Calu3 (cell line): ENCODE measurements around the gene FLII. TPM values are rescaled to one million over a fixed set of nuclear protein-coding genes. Genes with fewer than 3 reads are reported as not detected.

Source experiments
- BruUV-seq: library from RNA; stranded (reverse); fragments of 400-500 nt; replicated peaks from 2 replicates; lab custom pipeline; 2021; lab: Mats Ljungman, UMichigan
- CTCF ChIA-PET: fragments of 300-600 bp; sonication (Branson Sonifier 250); formaldehyde crosslinking; loops from one replicate; lab custom pipeline; 2022; ENCODE audit warnings: antibody characterized with exemption; lab: Charles Lee
- DNase-seq: peaks from one replicate; pipeline ENCODE4 v3.0.0; 2022
- H3K27ac Mint-ChIP-seq: one replicate; pipeline ENCODE4 v1.8.0; 2022; ENCODE audit warnings: mixed read lengths; ENCODE audit not compliant: unreplicated experiment
- H3K27me3 Mint-ChIP-seq: one replicate; pipeline ENCODE4 v1.8.0; 2022; ENCODE audit warnings: mixed read lengths; ENCODE audit not compliant: unreplicated experiment
- H3K36me3 Mint-ChIP-seq: one replicate; pipeline ENCODE4 v1.8.0; 2022; ENCODE audit warnings: mild to moderate bottlenecking, moderate library complexity, mixed read lengths; ENCODE audit not compliant: insufficient read depth, unreplicated experiment
- H3K4me1 Mint-ChIP-seq: one replicate; pipeline ENCODE4 v1.8.0; 2022; ENCODE audit warnings: mild to moderate bottlenecking, low read depth, mixed read lengths; ENCODE audit not compliant: unreplicated experiment
- H3K4me3 Mint-ChIP-seq: one replicate; pipeline ENCODE4 v1.8.0; 2022; ENCODE audit warnings: mild to moderate bottlenecking, low read depth, moderate library complexity, mixed read lengths; ENCODE audit not compliant: unreplicated experiment
- H3K9me3 Mint-ChIP-seq: one replicate; pipeline ENCODE4 v1.8.0; 2022; ENCODE audit warnings: low read depth, mixed read lengths; ENCODE audit not compliant: unreplicated experiment
- CTCF ChIP-seq: fragments of 200-600 bp; IDR thresholded peaks from one replicate; pipeline ENCODE4 v1.8.0; 2022; ENCODE audit warnings: antibody characterized with exemption; ENCODE audit not compliant: unreplicated experiment
- intact Hi-C: fragments of 100-400 bp; cut with micrococcal nuclease; formaldehyde crosslinking; loops from one replicate; pipeline ENCODE4 v1.10.0; 2022; ENCODE audit not compliant: unreplicated experiment
- total RNA-seq: library from RNA; stranded (reverse); gene quantifications from 2 replicates; pipeline ENCODE4 v1.2.3, GENCODE V29; 2022

Gene FLII
- total RNA-seq, 1 experiment from 2014 or later: 298 TPM

- Mint-ChIP-seq H3K36me3 (peaks cover 43% of the 10 kb centered on the region), H3K27me3 (no peaks in the 10 kb centered on the region), H3K9me3 (no peaks in the 10 kb centered on the region), H3K4me3 (no peak overlapping the region), H3K27ac (no peak overlapping the region), H3K4me1 (no peaks in the 10 kb centered on the region)
- CTCF ChIA-PET: no interaction called here
- BruUV-seq: no TSS peak
- no peak for TF ChIP-seq CTCF
- DNase-seq: no peak
- intact Hi-C loops: no loop called here
Observed at GRCh38 chr17:18246109-18246725, 12.3 kb downstream of the FLII start.

GRCh38 chr17:18245038-18245776 lies 13.3 kb downstream of the FLII start:
- CTCF ChIA-PET: no interaction called here

GRCh38 chr17:18241229-18241871 lies 17.2 kb downstream of the FLII start:
- Mint-ChIP-seq H3K4me3 (no peak overlapping the region), H3K9me3 (no peaks in the 10 kb centered on the region), H3K27me3 (no peaks in the 10 kb centered on the region), H3K36me3 (peaks cover 23% of the 10 kb centered on the region), H3K27ac (no peak overlapping the region), H3K4me1 (peaks cover 1% of the 10 kb centered on the region)
- TF ChIP-seq CTCF: no peak
- CTCF ChIA-PET: interaction anchor here (1.1 kb wide), 1 partner anchor 19 kb away, joined by 3 read pairs; the partner anchor contains the start of gene MIEF2
- no TSS peak for BruUV-seq
- intact Hi-C loops: no loop called here
- DNase-seq: no peak

More at GRCh38 chr17:18245038-18245776, 13.3 kb downstream of the FLII start:
- no peak for TF ChIP-seq CTCF
- TSS peak; percentile 69 for BruUV-seq
- peaks cover 36% of the 10 kb centered on the region for H3K36me3 Mint-ChIP-seq
- no peaks in the 10 kb centered on the region for H3K27me3 Mint-ChIP-seq
- H3K4me3 Mint-ChIP-seq: no peak overlapping the region
- no peaks in the 10 kb centered on the region for H3K4me1 Mint-ChIP-seq
- intact Hi-C loops: no loop called here
- no peaks in the 10 kb centered on the region for H3K9me3 Mint-ChIP-seq
- no peak overlapping the region for H3K27ac Mint-ChIP-seq
- no peak for DNase-seq

GRCh38 chr17:18240449-18240848 lies 18.1 kb downstream of the FLII start:
- Mint-ChIP-seq H3K4me3 (no peak overlapping the region), H3K36me3 (peaks cover 22% of the 10 kb centered on the region), H3K27ac (no peak overlapping the region), H3K27me3 (no peaks in the 10 kb centered on the region), H3K9me3 (no peaks in the 10 kb centered on the region), H3K4me1 (peaks cover 8% of the 10 kb centered on the region)
- no TSS peak for BruUV-seq
- intact Hi-C loops: no loop called here
- CTCF ChIA-PET: interaction anchor here (0.5 kb wide), 1 partner anchor 75 kb away, joined by 3 read pairs; no protein-coding TSS in a partner anchor
- no peak for TF ChIP-seq CTCF
- DNase-seq: no peak
